ENCODE measurements around the gene GFI1B.
"Not testable (repeated sequence)": the region's sequence is repeated elsewhere in the genome, so short reads cannot be mapped to it uniquely, and the experiment has no call there.

The GFI1B gene

DNA sequence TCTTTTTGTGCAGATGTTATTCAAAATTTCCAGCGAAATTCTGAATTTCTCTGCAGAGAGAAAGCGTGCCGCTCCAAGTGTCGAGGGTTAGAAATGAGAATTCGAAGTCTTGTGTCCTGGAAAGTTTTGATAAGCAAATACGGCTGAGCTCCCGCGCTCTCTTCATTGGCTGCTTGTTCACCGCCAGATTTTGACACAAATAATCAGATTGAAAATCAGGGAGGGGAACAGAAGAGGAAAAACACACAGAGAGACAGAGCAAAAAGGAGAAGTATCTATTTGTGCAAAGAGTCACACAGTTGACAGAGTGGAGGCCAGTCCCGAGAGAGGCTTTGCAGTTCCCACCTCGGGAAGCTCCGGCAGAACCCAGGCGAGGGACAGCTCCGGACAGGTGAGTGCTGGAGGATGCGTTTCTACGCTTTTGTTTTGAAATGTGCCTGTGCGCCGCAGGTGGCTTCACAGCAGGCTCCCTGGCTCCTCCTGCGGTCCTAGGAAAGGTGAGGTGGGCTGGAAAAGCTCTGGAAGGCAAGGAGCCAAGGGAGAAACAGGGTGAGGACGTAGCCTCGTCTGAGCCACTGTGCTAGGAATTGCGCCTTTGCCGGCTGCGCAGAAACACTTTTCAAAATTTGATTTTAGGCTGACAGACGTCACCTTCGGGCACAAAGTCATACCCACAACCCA lies at the start of gene GFI1B:
TSS of gene GFI1B (plus strand) at position 244 of the 681 bp plus-strand sequence. CDS start 7,985 bp downstream, outside the sequence.
- no peak for DNase-seq

DNA sequence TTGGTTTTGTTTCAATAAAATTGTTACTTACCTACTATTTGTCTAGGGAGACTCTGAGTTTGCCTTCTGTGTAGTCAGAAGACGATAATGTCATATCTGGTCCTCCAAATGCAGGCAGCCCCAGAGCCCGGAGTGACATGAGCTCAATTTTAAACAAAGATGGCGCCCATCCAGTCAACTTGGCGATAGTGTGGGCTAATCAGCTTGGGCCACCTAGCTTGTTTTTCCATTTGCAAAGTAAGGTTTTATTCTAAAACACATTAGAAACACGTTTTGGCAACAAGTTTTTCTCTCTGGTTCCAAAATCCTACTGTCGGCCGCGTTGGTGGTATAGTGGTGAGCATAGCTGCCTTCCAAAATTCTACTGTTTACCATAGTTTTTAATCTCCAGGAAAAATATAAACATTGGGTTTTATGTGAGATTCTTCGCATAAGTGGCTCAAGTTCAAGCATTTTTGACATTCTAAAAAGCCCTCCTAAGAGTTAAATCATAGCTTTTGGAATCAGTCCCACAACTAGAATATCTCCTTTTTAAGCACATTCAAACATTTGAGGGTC lies 47.2 kb upstream of the GFI1B start:
- no peak for DNase-seq

DNA sequence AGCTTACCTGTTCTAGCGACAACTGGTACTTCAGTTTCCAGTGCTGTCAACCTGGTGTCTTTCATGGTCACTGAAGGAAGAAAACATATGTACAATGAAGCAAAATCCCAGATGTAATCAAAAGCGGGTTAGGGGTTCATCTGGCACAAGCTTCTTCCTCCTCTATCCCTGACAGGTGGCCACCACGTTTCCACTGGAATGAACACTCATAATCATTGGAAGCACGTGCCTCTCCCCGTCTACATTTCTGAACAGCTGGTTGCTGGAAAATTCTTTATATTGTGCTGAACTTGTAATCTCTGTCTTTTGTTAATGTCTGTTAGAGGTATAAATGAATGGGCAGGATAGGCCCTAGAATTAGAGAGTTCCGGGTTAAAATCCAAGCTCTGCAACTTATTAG lies 43.5 kb upstream of the GFI1B start:
- DNase-seq, result no peak

DNA sequence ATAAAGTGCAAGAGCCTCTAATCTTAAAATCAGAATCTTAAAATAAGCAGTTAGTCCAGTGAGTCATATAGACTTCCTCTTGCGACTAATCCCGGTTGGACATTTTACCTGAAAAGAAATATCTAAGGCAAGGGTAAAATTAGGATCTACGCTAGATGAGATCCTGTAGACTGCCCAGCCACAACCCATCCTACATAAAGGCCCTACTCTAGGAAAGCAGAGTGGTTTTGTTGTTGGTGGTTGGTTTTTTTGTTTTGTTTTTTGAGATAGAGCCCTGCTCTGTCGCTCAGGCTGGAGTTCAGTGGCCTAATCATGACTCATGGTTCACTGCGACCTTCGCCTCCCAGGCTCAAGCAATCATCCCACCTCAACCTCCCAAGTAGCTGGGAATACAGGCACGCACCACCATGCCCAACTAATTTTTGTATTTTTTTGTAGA lies 41.0 kb upstream of the GFI1B start:
- no peak for DNase-seq

DNA sequence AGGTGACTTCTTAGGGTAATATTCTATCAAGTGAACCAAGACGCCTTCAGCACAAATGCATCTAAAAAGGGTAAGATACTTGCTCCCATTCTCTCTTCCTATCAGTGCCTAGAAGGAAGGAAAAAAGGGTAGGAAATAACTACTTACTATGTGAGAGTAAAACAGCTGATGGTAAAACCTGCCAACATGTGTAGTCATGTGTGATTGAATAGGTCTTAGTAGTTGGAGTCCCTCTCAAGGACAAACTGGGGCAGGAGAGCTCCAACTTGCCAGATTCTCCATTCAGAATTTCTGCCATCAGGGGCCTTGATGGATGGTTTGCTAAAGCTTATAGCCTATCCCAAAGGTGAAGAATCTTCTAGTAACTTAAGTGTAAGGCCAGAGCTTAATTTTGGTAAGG lies 39.3 kb upstream of the GFI1B start:
- DNase-seq, result no peak

DNA sequence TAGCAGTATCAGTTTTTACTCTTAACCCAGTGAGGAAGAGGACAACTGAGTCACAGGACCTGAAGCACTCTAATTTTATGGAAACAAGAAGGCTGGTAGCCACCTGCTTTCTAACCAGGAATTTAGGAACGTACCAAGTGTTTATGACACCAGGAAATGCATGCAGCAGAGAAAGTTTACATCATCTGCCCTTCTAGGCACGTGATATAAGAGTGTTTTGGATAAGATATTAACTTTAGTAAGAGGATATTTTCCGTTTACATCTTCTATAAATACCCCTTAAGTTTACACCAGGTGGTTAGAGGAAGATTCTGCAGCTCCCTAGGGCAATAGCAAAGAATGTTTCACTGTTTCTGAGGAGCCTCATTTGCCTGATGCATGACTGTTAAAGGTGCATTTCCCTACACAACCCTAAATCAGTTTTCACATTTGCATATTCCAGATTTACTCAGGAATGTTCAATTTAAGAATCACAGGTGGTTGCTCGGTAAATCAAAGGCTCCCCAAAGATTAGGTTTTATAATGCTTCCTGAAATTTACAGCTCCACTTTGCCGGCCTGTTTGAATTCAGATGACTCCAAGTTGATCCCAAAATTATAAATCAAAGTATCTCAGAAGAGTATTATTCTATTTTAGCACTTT lies 35.8 kb upstream of the GFI1B start:
- DNase-seq, result no peak

DNA sequence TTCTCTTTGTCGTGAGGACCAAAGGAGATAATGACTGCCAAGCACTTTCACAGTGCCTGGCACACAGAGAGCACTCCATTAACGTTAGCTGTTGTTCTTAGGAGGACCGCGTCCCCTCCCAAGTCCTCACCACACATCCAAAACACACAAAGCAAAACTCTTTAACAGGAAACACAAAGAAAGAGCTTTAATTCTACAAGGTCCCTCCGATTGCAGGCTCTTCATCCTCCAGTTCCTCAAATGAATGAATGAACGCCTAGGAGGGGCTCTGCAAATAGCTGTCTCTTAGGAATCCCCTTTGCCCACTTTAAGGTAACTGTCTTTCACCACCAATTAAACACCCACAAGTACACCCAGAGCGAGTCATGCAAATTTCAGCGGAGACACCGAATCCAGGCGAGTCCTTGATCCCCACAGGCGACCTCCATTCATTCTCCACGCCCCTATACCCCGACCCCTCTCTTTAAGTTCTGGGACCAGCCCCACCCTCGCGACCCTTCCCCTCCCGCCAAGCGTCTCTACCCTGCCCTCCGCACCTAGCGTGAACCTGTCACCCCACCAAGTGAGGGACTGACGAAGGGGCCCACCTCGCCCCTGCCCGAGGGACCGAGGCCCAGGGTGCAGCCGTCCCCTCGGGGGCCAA lies 34.7 kb upstream of the GFI1B start:
- no peak for DNase-seq

DNA sequence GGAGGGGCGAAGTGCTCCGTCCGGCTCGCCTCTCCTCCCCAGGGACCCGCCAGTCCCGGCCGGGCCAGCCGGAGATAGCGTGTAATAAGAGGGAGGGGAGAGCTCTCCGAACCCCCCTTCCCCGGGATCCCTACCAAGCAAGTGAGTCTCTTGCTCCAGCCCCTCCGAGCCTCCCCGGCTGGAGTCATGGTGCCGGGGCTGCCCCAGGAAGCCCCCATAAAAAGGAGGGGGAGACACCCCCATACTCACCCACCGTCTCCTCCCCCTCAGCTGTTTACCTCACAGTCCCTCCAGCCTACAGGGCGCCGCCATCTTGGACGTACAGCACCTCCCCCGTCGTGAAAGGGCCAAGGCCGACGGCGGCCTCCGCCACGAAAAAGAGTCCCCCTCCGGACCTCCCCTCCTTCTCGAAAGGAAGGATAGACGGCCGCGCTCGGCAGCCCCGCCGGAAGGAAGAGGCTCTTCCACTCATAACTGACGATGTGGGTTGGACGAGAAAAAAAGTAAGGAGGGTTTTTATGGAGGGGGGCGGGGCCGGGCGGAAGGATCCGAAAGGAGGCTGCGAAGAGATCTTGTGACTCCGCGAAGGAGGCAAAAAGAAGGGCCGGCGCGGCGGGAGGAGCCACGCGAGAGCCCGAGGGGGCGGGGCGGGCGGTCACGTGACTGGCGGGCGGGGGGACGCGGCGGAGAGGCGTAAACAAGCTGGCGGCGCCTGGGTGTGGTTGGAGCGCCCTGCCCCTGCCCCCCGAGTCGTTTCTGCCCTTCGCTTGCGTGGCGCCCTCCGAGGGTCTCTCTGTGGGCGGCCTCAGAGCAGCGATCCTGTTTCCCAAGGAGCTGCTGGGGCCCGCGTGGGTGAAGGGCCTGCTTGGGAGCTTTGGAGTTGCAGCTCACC lies 34.0 kb upstream of the GFI1B start, which contains the start of gene TSC1:
TSS of gene TSC1 (minus strand) at position 323 of the 892 bp plus-strand sequence. CDS start 15,744 bp downstream, outside the sequence.
- DNase-seq, result peak; percentile 87

DNA sequence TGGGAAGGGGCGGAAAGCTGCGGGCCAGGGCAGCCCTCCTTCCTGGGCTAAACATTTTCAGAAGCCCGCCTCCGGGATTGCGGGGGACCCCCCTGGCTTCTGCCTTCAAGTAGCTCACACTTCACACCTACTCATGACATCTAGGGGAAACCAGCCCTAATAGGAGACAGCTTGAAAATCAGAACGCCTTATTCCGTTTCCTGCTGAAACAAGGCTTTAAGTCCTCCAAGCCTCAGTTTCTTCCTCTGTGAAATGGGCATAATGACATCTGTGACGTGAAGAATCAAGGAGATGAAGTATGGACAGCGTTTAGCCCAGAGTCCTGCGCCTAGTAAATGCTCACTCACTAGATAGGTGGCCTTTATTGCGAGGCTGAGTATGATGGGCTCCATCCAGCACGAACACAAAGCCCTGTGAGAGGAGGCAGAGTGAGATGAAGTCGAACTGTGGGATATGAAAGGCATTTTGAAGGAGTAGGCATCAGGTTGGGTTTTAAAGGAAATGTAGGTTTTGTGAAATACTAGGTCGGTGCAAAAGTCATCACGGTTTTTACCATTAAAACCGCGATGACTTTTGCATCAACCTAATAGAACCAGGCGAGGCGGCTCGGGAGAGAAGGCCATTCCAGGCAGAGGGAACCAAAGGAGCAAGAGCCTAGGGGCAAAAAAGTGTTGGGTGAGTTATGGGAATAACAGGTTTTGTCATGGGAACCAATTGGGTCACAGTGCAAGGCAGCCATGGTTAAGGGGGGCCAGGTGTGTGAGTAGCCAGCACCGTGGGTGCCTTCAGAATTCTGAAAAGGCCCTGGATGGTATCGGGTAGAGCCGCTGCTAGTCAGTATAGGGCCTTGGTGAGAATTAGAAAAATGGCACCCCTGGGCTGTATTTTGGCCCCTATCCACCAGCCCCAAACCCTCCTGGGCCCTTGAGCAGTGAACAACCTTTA lies 33.0 kb upstream of the GFI1B start:
- DNase-seq, result no peak

DNA sequence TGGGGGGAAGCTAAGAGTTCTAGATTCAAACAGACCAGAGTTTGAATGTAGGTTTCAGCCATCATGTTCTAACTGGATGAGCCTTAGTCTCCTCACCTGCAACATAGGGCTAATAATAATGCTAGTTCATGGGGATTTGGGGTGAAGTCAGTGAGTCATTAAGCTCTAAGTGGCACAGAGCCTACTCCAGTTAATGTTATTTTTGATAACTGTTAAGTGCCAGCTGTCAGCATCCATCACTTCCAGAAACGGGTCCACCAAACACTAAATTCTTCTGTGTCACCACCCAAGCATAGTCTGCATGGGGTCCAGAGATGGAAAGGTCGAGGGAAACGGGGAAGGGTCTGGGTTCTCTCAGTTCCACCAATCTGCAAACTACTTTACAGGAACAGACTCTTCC lies 32.3 kb upstream of the GFI1B start:
- DNase-seq, result no peak

DNA sequence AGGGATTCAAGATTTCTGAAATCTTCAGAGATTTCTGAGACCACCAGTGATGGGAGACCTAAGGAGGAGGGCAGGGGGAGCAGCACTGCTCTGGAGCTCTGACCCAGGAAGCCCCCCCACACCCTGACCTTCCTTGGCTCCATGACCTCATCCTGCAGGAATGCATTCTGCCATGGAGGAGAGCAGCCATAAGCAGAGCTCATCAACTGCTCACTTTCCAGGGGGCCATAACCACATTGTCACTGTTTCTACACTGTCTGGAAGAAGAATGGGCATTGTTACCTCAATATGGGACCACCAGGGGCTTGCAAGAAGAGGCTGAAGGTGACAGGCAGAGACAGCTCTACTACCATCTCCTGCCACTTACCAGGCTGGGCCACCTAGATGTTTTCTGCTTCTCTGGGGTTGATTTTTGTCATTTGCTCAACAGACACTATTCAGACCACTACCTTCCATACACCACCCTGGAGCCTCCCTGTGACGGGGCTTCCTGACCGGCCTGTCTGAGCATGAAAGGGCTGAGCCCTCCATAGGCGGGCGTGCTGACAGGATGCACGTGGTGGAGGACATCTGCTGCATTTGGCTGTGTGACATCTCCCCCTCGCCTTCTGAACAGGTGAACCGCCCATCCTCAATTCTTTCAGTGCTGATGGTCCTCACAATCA lies 31.7 kb upstream of the GFI1B start:
- peak; percentile 67 for DNase-seq

DNA sequence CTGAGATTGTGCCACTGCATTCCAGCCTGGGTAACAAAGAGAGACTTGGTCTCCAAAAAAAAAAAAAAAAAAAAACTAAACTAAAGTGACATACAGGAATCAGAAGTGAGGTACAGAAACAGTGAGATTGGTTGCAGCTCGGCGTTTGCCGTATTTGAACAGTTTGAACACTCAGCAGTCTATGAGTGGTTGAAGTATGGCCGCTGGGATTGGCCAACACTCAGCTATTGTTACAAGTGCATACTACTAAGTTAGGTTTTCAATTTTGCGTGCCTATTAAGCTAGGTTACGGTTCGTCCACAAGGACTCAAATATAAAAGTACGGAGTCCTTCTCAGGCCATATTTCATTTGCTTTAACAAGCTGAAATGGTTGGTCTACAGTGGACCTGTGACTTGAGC lies 30.7 kb upstream of the GFI1B start:
- no peak for DNase-seq

DNA sequence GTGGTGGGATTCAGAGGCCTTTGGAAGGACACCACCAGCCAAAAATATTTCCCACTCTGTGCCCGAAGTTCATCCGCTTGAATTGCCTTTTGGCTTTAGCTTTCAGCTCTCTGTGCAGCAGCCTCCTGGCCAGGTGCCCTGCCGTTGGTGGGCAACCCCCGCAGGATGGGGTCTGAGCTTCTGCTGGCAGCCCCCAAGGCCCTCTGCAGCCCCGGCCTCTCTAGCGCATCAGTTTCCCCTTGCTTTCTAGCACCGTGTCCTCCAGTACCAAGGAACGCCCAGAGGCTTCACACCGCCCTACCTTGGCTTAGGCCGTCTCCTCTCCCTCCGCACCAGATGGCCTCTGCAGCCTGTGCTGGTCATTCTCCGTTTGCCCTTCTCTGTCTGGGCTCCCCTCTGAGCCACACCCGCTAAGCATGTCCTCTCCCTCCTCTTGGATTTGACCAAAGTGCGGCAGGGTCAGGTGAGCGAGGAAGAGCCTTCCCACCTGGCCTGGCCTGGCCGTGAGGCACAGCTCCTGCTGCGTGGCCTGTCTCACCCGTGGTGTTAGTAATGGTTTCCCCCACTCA lies 29.9 kb upstream of the GFI1B start:
- DNase-seq, result no peak

DNA sequence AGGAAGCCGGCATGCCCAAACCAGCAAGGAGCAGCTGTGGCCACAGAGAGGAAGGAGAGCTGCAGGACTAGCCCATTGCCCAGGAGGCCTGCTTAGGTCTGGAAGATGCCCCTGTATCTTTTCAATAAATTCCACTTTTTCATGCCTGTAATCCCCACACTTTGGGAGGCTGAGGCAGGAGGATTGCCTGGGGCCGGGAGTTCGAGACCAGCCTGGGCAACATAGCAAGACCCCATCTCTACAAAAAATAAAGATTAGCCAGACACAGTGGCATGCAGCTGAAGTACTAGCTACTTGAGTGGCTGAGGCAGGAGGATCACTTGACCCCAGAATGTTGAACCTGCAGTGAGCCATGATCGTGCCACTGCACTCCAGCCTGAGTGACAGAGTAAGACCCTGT lies 28.8 kb upstream of the GFI1B start:
- DNase-seq, result no peak

DNA sequence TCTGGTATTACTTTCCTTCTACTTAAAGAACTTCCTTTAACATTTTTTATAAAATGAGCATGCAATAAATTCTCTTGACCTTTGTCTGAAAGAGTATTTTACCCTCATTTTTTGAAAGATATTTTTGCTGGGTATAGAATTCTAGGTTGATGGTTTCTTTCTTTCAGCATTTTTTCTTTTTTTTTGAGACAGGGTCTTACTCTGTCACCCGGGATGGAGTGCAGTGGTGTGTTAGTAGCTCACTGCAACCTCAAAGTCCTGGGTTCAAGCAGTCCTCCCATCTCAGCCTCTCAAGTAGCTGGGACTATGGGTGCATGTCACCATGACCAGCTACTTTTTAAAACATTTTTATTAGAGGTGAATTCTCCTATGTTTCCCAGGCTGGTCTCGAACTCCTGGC lies 23.4 kb upstream of the GFI1B start:
- DNase-seq, result no peak

DNA sequence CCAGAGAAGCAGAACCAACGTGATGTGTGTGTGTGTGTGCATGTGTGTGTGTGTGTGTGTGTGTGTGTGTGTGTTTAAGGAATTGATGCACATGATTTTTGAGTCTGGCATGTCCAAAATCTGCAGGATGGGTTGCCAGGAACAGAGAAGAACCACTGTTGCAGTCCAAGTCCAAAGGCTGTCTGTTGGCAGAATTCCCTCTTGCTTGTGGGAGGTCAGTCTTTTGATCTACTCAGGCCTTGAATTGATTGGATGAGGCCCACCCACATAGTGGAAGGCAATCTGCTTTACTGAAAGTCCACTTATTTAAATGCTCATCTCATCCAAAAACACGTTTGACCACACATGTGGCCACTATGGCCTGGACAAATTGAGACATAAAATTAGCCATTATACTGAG lies 22.7 kb upstream of the GFI1B start:
- DNase-seq, result no peak

DNA sequence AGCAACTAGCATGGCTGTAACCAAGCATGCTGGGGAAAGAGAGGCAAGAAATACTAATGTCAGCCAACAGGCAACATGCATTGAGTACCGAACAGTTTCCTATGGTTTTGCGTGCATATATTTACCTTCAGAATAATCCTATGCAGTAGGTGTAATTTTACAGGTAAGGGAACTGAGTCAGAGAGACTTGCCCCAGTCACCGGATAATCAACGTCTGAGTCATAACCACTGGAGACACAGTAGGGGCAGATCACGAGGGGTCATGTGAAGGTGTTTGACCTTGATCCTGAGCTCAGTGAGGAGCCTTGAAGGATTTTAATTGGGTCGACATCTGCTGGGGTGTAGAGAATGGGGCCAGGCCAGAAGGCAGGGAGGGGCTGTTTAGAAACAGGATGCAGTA lies 20.7 kb upstream of the GFI1B start:
- DNase-seq, result no peak

DNA sequence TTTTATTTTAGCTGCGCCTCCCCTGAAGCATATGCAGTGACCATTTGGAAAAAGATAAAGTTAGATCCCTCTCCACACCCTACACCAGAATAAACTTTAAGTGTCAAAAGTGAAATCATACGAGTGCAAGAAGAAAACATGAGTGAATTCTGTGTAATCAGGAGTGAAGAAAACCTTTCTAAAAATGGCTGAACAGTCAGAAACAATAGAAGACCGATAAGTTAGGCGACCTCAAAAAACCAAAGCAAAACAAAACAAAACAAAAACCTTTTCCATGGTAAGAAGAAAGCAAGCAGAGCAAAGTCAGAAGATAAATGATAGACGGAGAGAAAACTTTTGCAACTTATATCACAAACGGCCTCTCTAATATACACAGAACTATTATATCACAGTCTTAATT lies 17.5 kb upstream of the GFI1B start:
- DNase-seq, result no peak

DNA sequence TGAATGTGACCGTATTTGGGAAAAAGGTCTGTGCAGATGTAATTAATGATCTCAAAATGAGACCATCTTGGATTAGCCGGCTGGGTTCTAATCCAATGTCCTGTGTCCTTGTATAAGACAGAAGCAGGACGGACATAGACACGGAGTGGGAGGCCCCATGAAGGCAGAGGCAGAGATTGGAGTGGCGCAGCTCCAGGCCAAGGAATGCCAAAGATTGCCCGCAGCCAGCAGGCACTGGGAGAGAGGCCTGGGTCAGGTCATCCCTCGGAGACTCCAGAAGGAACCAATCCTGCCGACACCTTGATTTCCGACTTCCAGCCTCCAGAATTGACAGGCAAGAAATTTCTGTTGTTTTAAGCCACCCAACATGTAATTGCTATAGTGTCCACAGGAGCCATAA lies 13.0 kb upstream of the GFI1B start:
- DNase-seq, result no peak

DNA sequence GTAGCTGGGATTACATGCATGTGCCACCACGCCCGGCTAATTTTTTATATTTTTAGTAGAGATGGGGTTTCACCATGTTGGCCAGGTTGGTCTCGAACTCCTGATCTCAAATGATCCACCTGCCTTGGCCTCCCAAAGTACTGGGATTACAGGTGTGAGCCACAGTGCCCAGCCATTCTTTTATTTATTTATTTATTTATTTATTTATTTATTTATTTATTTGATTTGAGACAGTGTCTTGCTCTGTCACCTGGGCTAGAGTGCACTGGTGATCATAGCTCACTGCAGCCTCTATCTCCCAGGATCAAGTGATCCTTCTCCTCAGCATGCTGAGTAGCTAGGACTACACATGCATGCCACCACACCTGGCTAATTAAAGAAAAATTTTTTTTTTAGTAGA lies 10.6 kb upstream of the GFI1B start:
- DNase-seq, result not testable (repeated sequence)

DNA sequence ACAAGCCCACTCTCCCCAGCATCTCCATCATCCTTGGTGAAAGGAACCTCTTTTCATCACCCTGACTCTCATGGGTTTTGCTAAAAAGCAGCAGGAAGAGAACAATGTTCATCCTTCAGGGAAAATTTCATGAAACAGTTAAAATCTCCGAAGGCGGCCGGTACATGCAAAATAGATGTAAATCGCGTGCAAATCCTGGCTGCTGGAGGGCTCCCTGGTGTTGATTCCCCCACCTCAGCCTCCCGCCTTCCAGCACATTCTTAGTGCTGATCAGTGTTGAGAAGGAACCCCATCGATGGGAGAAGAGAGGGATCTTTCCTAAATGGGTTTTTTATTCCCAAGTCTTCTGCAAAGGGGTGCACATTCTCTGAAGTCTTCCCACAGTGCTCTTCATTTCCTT lies 8.7 kb upstream of the GFI1B start:
- DNase-seq, result no peak

Data from NCI-H226 (cell line).